Fibroblast of mammary gland (primary cell): ENCODE data around the gene LRRC8E.

ENCODE experiments used
- DNase-seq: peaks from one replicate; pipeline ENCODE4 v3.0.0-alpha.2; 2010; ENCODE audit warnings: low read depth
- H3K4me3 ChIP-seq: 2 replicates; pipeline ENCODE4 v1.5.1; 2011; ENCODE audit warnings: low read depth, mild to moderate bottlenecking, low read length, moderate library complexity; ENCODE audit not compliant: control insufficient read depth
- CTCF ChIP-seq: conservative IDR thresholded peaks from 2 replicates; pipeline ENCODE4 v1.5.1; 2011; ENCODE audit warnings: low read depth, low read length, inconsistent platforms; ENCODE audit not compliant: control insufficient read depth, insufficient read depth

Gene LRRC8E

GRCh38 chr19:7934766-7935165 lies 46.5 kb downstream of the LRRC8E start:
- TF ChIP-seq CTCF: no peak
- no peak for DNase-seq
- no peak overlapping the region for H3K4me3 ChIP-seq

- no peak for TF ChIP-seq CTCF
- H3K4me3 ChIP-seq: no peak overlapping the region
- no peak for DNase-seq
Observed at GRCh38 chr19:7940841-7941240, 52.5 kb downstream of the LRRC8E start.

GRCh38 chr19:7941895-7942596 lies 53.7 kb downstream of the LRRC8E start:
- TF ChIP-seq CTCF: no peak
- H3K4me3 ChIP-seq: peak overlapping the region; percentile 93
- no peak for DNase-seq

GRCh38 chr19:7942981-7943443 lies 54.7 kb downstream of the LRRC8E start:
- H3K4me3 ChIP-seq: peak overlapping the region; percentile 93
- no peak for DNase-seq
- TF ChIP-seq CTCF: no peak

- DNase-seq: peak; percentile 99
- H3K4me3 ChIP-seq: peak within 1 kb of the TSS; percentile 93
- no peak for TF ChIP-seq CTCF
Observed at GRCh38 chr19:7943444-7944176, 55.3 kb downstream of the LRRC8E start, which contains the start of gene TIMM44. TSS of gene TIMM44 (minus strand) at chr19:7943666. CDS start at chr19:7943651, 15 bp downstream.

- peak; percentile 85 for TF ChIP-seq CTCF
- peak overlapping the region; percentile 70 for H3K4me3 ChIP-seq
- peak; percentile 96 for DNase-seq
Observed at GRCh38 chr19:7944177-7944761, 56.0 kb downstream of the LRRC8E start.
